ENCODE measurements around the gene OGFR.

GRCh38 chr20:62825986-62826645 lies 21.5 kb downstream of the OGFR start:
- no peak for TF ChIP-seq POLR2A (IDR thresholded peaks at IDR 0.05)
- TF ChIP-seq CTCF (IDR thresholded peaks at IDR 0.05): no peak

Measured in Peyer's patch (tissue), 4 donors.